Fibroblast of the aortic adventitia (primary cell): ENCODE data around the gene CERS3. TPM values are rescaled to one million over a fixed set of nuclear protein-coding genes. Genes with fewer than 3 reads are reported as not detected.

Experiments
- DNase-seq: peaks from one replicate; pipeline ENCODE4 v3.0.0-alpha.2; 2010; ENCODE audit warnings: low read depth
- H3K4me3 ChIP-seq: 2 replicates; pipeline ENCODE4 v1.5.1; 2011; ENCODE audit warnings: low read depth, mild to moderate bottlenecking, control low read depth, low read length, moderate library complexity
- total RNA-seq: library from RNA; depleted of rRNA; stranded (reverse); fragments of >200 nt; gene quantifications from 2 replicates; pipeline ENCODE4 v1.2.3, GENCODE V29; 2012; ENCODE audit warnings: low replicate concordance
- TF ChIP-seq, protein P1 (sequence below): IDR thresholded peaks from 2 replicates; pipeline ENCODE4 v1.5.1; 2011; ENCODE audit warnings: mild to moderate bottlenecking, low read length, control low read depth, inconsistent platforms; ENCODE audit not compliant: insufficient read depth

Gene CERS3
- total RNA-seq, result not detected in 2 replicates

DNA sequence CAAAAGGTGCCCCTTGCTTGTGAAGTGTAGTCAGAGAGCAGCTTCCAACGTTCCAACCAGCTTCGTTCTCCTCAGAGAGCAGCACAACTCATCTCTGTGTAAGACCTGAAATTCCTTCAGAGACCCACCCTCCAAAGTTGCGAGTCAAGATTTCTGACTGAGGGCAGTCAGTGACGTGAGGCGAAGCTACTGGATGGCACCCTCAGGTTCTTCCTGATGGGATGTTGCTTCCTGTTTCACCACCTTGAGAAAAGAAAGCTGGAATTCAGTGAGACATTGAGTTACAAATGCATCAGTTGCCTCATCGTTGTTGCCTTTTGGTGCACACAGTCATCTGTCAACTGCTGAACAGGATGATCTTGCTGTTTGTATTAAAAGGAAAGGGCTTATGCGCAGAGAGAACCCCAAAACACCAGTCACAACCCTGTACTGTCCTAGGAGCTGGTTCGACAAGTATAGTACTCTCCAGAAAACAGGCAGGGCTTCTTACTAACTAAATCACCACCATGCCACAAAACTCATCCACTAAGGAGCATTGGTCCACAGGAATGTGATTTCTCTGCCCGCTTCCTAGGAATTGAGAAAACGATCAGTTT, at the start of gene CERS3:
Gene CERS3 (minus strand): TSS at position 118 of the 596 bp plus-strand sequence. CDS start 27,101 bp downstream, outside the sequence.
- no peak for DNase-seq
- no peak within 1 kb of the TSS for H3K4me3 ChIP-seq
- TF ChIP-seq, protein P1, sequence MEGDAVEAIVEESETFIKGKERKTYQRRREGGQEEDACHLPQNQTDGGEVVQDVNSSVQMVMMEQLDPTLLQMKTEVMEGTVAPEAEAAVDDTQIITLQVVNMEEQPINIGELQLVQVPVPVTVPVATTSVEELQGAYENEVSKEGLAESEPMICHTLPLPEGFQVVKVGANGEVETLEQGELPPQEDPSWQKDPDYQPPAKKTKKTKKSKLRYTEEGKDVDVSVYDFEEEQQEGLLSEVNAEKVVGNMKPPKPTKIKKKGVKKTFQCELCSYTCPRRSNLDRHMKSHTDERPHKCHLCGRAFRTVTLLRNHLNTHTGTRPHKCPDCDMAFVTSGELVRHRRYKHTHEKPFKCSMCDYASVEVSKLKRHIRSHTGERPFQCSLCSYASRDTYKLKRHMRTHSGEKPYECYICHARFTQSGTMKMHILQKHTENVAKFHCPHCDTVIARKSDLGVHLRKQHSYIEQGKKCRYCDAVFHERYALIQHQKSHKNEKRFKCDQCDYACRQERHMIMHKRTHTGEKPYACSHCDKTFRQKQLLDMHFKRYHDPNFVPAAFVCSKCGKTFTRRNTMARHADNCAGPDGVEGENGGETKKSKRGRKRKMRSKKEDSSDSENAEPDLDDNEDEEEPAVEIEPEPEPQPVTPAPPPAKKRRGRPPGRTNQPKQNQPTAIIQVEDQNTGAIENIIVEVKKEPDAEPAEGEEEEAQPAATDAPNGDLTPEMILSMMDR, result no peak

DNA sequence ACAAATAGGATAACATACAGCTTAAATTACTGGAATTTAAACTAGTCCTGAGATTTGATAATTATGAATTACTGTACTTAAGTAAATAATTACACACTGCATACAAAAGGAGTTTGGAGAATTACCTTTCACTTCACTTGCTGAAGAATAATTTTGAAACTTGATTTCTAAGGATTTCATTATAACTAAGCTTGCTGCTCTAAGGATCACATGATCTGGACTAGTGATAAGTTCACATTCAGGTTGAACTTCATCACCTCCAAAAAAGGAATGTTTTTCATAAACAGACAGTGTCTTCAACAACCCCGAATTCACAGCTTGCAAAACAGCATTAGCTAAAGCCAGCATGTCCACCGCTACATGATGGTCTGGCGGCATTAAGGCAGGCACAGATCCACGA, 44.8 kb upstream of the CERS3 start:
- H3K4me3 ChIP-seq, result no peak overlapping the region
- no peak for DNase-seq
- TF ChIP-seq, protein P1, result no peak

DNA sequence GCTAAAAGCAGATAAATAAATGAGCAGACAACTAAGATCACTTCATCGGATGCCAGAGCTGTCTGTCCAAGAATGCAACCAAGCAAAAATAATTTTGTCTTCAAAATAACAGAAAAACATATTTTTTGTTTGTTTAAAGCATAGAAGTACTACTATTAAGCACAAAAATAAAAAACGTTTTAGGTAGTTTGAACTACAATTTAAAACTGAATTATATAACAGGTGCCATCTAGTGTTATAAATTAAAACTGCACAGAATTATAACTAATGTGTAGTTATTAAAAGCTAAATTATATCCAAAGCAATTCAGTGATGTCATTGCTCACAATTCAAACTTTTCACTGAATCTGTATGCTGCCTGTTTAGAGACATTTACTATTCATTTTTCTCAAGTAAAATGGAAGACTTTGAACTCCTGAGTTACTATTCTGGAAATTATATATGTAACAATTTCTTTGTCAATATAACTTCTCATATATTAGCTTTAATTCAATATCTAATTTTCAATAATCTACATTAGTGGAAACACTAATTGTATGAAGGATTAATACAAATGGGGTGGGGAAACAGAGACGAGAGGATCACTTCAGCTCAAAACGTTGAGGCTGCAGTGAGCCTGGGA, 43.7 kb upstream of the CERS3 start:
- TF ChIP-seq, protein P1, result peak; percentile 46
- peak; percentile 52 for DNase-seq
- no peak overlapping the region for H3K4me3 ChIP-seq

DNA sequence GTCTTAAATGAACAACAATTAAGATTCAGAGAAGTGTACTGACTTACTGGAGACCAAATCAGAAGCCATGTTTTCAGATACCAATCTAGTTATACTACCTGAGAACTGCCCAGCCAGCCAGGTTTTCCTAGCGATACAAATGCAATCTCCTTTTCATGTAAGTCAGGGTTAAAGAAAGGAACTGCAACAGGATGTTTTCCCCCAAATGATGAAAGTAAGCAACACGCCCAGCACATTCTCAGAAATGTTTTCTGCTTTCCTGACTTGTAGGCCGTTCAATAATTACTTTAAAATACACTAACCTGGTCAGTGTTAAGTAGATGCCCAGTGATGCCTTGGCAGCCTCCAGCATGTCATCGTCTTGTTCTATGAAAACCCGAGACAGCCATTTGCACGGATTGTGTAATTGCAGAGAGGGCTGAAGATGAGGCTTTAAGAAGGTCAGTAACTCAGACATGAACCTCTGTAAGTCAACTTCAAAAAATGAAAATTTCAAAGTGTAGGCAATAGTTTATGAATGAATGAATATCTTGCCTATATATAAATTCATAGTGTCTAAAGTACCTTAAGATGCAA, 42.9 kb upstream of the CERS3 start:
- TF ChIP-seq, protein P1, result no peak
- DNase-seq, result no peak
- no peak overlapping the region for H3K4me3 ChIP-seq

DNA sequence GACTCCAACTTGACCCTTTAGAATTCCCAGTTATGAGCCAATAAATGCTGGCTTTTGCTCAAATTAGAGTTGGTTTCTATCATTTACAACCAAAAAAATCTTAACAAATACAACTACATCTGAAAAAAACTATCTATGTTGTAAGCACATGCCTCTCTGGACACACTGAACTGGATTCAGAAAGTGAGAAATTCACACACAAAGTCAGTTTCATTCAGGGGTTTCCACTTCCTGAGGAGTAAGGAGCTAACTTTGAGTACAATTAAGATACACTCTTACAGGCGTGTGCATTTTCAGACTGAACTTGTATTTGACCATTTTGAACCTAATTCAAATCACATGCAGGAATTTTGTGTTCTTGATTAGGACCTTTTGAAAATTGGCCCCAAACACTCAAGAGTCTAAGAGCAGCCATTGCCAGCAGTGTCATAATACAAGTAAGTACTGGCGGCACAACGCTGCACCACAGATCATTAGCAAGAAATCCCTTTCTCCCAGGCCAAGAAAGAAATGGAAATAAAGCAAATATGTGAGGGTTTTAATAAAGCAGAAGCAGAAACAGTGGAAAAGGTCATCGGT, 42.1 kb upstream of the CERS3 start:
- TF ChIP-seq, protein P1, result no peak
- no peak for DNase-seq
- H3K4me3 ChIP-seq, result no peak overlapping the region

DNA sequence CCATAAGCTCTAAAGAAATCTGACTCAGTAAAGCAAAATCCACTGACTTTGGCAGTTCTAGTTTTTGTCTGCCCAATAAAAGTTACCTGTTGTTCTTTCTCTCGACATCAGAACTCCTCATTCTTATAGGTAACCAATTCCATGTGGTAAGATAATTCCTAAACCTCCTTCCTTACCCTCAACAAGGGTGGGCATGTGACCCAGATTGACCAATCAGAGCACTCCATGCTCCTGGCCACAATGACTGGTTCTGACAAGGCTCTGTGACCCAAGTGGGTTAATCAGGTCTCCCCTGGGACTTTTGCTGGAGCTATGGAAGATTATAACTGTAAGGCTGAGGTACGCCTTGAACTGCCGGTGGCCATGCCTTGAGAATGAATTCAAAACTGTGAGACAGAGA, 41.5 kb upstream of the CERS3 start:
- TF ChIP-seq, protein P1, result no peak
- DNase-seq, result peak; percentile 20
- no peak overlapping the region for H3K4me3 ChIP-seq
